ENCODE data around the gene NUDT19. TPM values are rescaled to one million over a fixed set of nuclear protein-coding genes. Genes with fewer than 3 reads are reported as not detected.
"Not testable (repeated sequence)": the region's sequence is repeated elsewhere in the genome, so short reads cannot be mapped to it uniquely, and the experiment has no call there.

The NUDT19 gene
- total RNA-seq, 4 donors from 2014 or later = 6.1 to 13.6 (median 9.0) TPM

DNA sequence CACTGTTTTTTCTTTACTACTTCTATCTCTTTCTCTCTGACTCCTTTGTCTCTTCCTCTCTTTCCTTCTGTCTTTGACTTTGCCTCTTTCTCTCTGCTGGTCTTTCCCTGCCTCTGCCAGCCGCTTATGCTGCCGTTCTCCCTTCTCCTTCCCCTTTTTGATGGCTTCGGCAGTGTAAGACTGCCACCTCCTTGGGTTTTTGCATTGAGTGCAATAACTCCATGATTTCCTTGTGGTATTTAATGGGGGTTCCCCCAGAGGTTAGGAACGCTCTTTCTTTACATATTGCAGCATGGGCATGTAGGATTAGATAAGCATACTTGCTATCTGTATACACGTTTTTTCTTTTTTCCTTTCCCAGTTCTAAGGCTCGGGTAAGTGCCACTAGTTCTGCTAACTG is 3.9 kb downstream of the NUDT19 start:
- not testable (repeated sequence) for H3K9me3 ChIP-seq, H3K4me3 ChIP-seq, H3K27ac ChIP-seq, H3K27me3 ChIP-seq, ATAC-seq
- 66% methylated on average over 4 of the region's 6 CpGs; no CpG with 5 or more reads in 1 of the 2 donors for WGBS, 2 donors (ENCODE audit: low coverage in 1 of 2)
- Histone ChIP-seq H3K36me3 (peaks cover 0 to 38% of the 10 kb centered on the region in 2 donors), H3K4me1 (peaks cover 0 to 58% (median 23%) of the 10 kb centered on the region in 3 donors)

DNA sequence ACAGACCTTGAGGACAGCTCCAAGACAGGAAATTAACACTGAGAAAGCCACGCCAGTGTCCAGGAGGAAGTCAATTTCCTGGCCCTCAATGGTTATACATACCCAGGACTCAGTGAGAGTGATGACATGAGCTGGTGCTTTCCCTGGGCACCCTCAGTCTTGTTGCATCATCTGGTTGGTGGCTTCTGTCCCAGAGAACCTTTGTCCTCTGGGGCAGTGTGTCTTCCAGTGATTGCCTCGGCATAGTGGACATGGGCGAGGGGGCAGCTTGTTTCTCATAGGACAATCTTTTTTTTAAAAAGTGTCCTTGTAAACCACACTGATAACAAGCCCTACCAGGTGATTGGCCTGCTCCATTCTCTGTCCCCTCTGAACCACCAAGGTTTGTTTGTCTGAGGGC is 5.2 kb downstream of the NUDT19 start:
- H3K36me3 ChIP-seq = peaks cover 0 to 42% of the 10 kb centered on the region in 2 donors
- ATAC-seq, H3K9me3 ChIP-seq, H3K27ac ChIP-seq, H3K27me3 ChIP-seq, H3K4me3 ChIP-seq: not testable (repeated sequence)
- 93% methylated on average over 2 of the region's 3 CpGs; no CpG with 5 or more reads in 1 of the 2 donors for WGBS, 2 donors (ENCODE audit: low coverage in 1 of 2)
- H3K4me1 ChIP-seq = peaks cover 0 to 54% (median 20%) of the 10 kb centered on the region in 3 donors

DNA sequence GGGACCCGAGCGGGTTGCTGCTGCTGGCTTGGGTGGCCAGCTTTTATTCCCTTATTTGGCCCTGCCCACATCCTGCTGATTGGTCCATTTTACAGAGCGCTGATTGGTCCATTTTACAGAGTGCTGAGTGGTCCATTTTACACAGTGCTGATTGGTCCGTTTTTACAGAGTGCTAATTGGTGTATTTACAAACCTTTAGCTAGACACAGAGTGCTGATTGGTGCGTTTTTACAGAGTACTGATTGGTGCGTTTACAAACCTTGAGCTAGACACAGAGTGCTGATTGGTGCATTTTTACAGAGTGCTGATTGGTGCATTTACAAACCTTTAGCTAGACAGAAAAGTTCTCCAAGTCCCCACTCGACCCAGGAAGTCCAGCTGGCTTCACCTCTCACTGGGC is 8.5 kb downstream of the NUDT19 start:
- H3K27me3 ChIP-seq, H3K27ac ChIP-seq: not testable (repeated sequence)
- WGBS, 2 donors (ENCODE audit: low coverage in 1 of 2) = 87 to 100% methylated on average over 6 to 7 of the region's 7 CpGs

DNA sequence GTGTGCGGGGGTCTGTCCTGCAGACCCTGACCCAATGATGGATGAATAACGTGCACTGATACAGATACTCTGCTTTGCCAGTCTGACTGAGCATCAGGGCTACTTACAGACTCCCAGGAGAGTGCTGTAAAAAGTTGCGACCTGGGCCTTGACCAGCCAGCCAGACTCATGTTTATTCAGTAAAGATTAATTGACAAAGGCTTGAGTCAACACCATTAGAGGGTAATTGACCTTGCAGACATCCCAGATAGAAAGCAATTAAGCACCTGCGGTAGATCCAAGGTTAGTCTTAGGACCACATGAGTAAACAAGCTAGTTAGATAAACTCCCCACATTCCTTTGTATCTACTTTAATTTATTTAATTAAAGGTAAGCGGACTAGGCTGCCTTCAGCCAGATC is 10.4 kb downstream of the NUDT19 start:
- ATAC-seq = no peak
- Histone ChIP-seq H3K36me3 (peaks cover 0 to 64% of the 10 kb centered on the region in 2 donors), H3K9me3 (peaks cover 0 to 19% (median 0%) of the 10 kb centered on the region in 3 donors), H3K4me1 (peaks cover 0 to 16% (median 0%) of the 10 kb centered on the region in 3 donors), H3K27ac (no peak overlapping the region), H3K27me3 (no peaks in the 10 kb centered on the region), H3K4me3 (no peak overlapping the region)
- TF ChIP-seq, protein P1, sequence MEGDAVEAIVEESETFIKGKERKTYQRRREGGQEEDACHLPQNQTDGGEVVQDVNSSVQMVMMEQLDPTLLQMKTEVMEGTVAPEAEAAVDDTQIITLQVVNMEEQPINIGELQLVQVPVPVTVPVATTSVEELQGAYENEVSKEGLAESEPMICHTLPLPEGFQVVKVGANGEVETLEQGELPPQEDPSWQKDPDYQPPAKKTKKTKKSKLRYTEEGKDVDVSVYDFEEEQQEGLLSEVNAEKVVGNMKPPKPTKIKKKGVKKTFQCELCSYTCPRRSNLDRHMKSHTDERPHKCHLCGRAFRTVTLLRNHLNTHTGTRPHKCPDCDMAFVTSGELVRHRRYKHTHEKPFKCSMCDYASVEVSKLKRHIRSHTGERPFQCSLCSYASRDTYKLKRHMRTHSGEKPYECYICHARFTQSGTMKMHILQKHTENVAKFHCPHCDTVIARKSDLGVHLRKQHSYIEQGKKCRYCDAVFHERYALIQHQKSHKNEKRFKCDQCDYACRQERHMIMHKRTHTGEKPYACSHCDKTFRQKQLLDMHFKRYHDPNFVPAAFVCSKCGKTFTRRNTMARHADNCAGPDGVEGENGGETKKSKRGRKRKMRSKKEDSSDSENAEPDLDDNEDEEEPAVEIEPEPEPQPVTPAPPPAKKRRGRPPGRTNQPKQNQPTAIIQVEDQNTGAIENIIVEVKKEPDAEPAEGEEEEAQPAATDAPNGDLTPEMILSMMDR (IDR thresholded peaks at IDR 0.05) = no peak
- TF ChIP-seq POLR2AphosphoS5 (IDR thresholded peaks at IDR 0.05) = no peak
- no peak for TF ChIP-seq EP300 (IDR thresholded peaks at IDR 0.05)
- no peak for TF ChIP-seq POLR2A (IDR thresholded peaks at IDR 0.05)
- 42 to 63% methylated on average over 3 to 5 of the region's 5 CpGs for WGBS, 2 donors (ENCODE audit: low coverage in 1 of 2)

More for the DNA sequence above, 8.5 kb downstream of the NUDT19 start:
- Histone ChIP-seq H3K4me1 (peaks cover 0 to 35% (median 4%) of the 10 kb centered on the region in 3 donors), H3K36me3 (peaks cover 0 to 61% of the 10 kb centered on the region in 2 donors), H3K9me3 (peaks cover 0 to 19% (median 0%) of the 10 kb centered on the region in 3 donors)
- H3K4me3 ChIP-seq, ATAC-seq: not testable (repeated sequence)

DNA sequence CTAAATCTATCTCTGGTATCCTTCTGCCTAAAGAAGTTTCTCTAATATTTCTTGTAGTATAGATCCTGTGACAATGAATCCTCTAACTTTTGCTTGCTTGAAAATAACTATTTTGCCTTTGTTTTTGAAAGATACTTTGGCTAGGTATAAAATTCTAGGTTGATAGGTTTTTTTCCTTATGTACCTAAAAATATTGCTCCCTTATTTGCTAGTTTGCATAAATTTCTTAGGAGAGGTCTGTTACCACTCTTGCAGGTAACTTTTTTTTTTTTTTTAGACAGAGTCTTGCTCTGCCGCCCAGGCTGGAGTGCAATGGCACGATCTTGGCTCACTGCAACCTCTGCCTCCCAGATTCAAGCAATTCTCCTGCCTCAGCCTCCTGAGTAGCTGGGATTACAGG is 12.4 kb downstream of the NUDT19 start:
- not testable (repeated sequence) for H3K27me3 ChIP-seq, H3K4me3 ChIP-seq, H3K27ac ChIP-seq, ATAC-seq
- Histone ChIP-seq H3K36me3 (peaks cover 0 to 46% of the 10 kb centered on the region in 2 donors), H3K9me3 (peaks cover 0 to 19% (median 0%) of the 10 kb centered on the region in 3 donors), H3K4me1 (peaks cover 0 to 16% (median 0%) of the 10 kb centered on the region in 3 donors)
- 100% methylated on average over 2 of the region's 2 CpGs; no CpG with 5 or more reads in 1 of the 2 donors for WGBS, 2 donors (ENCODE audit: low coverage in 1 of 2)

DNA sequence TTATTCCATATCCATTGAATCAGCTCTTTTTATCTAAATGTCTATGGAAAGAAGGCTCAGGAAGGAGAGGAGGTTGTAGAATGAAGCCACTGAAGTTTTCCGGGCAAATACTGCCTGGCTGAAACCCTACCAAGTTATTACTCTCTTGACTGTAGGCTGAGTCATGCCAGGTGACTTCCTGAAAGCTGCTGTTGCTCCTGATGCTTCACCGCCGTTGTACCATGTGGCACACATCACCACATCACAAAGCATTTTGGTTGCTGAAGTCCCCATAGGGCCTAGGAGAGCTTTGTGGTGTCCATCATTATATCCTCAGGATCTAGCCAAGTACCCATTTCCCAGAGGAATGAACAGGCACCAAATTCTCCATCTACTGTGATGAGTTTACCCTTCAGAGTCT is 16.8 kb downstream of the NUDT19 start:
- TF ChIP-seq, protein P1 (IDR thresholded peaks at IDR 0.05) = no peak
- TF ChIP-seq EP300 (IDR thresholded peaks at IDR 0.05) = no peak
- TF ChIP-seq POLR2AphosphoS5 (IDR thresholded peaks at IDR 0.05) = no peak
- TF ChIP-seq POLR2A (IDR thresholded peaks at IDR 0.05) = no peak
- Histone ChIP-seq H3K4me1 (no peaks in the 10 kb centered on the region), H3K9me3 (peaks cover 0 to 13% (median 0%) of the 10 kb centered on the region in 3 donors), H3K4me3 (no peak overlapping the region), H3K36me3 (peaks cover 0 to 66% of the 10 kb centered on the region in 2 donors), H3K27ac (no peak overlapping the region), H3K27me3 (no peaks in the 10 kb centered on the region)
- WGBS, 2 donors (ENCODE audit: low coverage in 1 of 2) = 70 to 80% methylated on average over 1 of the region's 3 CpGs
- no peak for ATAC-seq

DNA sequence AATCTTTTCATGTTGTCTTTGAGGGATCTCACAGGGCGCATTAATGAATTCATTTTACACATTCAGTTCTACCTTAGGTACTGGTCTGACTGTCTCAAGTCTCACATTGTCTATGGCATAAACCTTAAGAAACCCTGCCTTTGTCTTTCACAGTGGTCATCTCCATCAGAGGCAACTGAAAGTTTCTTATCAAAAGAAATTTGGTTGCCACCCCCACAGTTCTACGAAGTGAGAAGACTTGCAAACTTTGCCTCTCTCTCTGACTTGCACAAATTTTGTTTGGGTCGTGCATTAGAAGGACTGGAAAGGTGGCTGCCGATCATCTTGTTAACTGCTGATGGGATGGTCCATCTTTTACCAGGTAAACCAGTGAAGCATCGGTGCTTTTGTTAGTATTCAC is 17.4 kb downstream of the NUDT19 start:
- 83 to 84% methylated on average over 4 to 5 of the region's 5 CpGs for WGBS, 2 donors (ENCODE audit: low coverage in 1 of 2)
- H3K4me1 ChIP-seq = no peaks in the 10 kb centered on the region
- no peak overlapping the region for H3K27ac ChIP-seq
- no peak for ATAC-seq
- TF ChIP-seq POLR2AphosphoS5 (IDR thresholded peaks at IDR 0.05) = no peak
- TF ChIP-seq, protein P1 (IDR thresholded peaks at IDR 0.05) = no peak
- TF ChIP-seq POLR2A (IDR thresholded peaks at IDR 0.05) = no peak
- TF ChIP-seq EP300 (IDR thresholded peaks at IDR 0.05) = no peak
- H3K27me3 ChIP-seq = no peaks in the 10 kb centered on the region
- H3K36me3 ChIP-seq = peaks cover 0 to 68% of the 10 kb centered on the region in 2 donors
- H3K9me3 ChIP-seq = peaks cover 0 to 8% (median 0%) of the 10 kb centered on the region in 3 donors
- no peak overlapping the region for H3K4me3 ChIP-seq
